Muscle layer of colon (tissue), 2 donors: Measurements from ENCODE around the gene DENND1A.
"Not testable (repeated sequence)": the region's sequence is repeated elsewhere in the genome, so short reads cannot be mapped to it uniquely, and the experiment has no call there.

Source experiments
- H3K27ac ChIP-seq: one replicate; pipeline ENCODE4 v1.7.0; 2013; ENCODE audit warnings: low read depth, mild to moderate bottlenecking, low read length, moderate library complexity
- H3K27me3 ChIP-seq, 2 donors: one replicate each; pipeline ENCODE4 v1.7.0; 2013; ENCODE audit warnings: low read length in 2 of 2, mild to moderate bottlenecking in 2 of 2; ENCODE audit not compliant: insufficient read depth in 2 of 2, control insufficient read depth in 1 of 2
- H3K36me3 ChIP-seq: one replicate; pipeline ENCODE4 v1.7.0; 2013; ENCODE audit warnings: mild to moderate bottlenecking, low read length; ENCODE audit not compliant: insufficient read depth
- H3K4me1 ChIP-seq: one replicate; pipeline ENCODE4 v1.7.0; 2013; ENCODE audit warnings: mild to moderate bottlenecking, low read length; ENCODE audit not compliant: insufficient read depth
- H3K4me3 ChIP-seq, 2 donors: one replicate each; pipeline ENCODE4 v1.7.0; 2013; ENCODE audit warnings: low read length in 2 of 2, low read depth in 1 of 2, mild to moderate bottlenecking in 1 of 2, moderate library complexity in 1 of 2
- H3K9ac ChIP-seq: one replicate; pipeline ENCODE4 v1.7.0; 2013; ENCODE audit warnings: low read length
- H3K9me3 ChIP-seq: one replicate; pipeline ENCODE4 v1.7.0; 2013; ENCODE audit warnings: mild to moderate bottlenecking, low read length
- donor health status: abdominal sarcoma.
- donor health status: Adenocarcinoma of cecum.

DENND1A gene

GRCh38 chr9:123639743-123640142 lies 290.2 kb downstream of the DENND1A start:
- H3K27ac ChIP-seq: no peak overlapping the region
- H3K4me3 ChIP-seq: no peak overlapping the region
- H3K36me3 ChIP-seq: no peaks in the 10 kb centered on the region
- no peaks in the 10 kb centered on the region for H3K9me3 ChIP-seq
- H3K9ac ChIP-seq: no peak overlapping the region
- peaks cover 6% of the 10 kb centered on the region for H3K4me1 ChIP-seq
- no peaks in the 10 kb centered on the region for H3K27me3 ChIP-seq

- Histone ChIP-seq H3K4me1 (peaks cover 6% of the 10 kb centered on the region), H3K27ac (no peak overlapping the region), H3K27me3 (no peaks in the 10 kb centered on the region), H3K36me3 (no peaks in the 10 kb centered on the region), H3K9me3 (no peaks in the 10 kb centered on the region), H3K4me3 (no peak overlapping the region), H3K9ac (no peak overlapping the region)
Observed at GRCh38 chr9:123637945-123638634, 291.8 kb downstream of the DENND1A start.

- H3K9ac ChIP-seq: no peak overlapping the region
- no peak overlapping the region for H3K27ac ChIP-seq
- H3K27me3 ChIP-seq: no peaks in the 10 kb centered on the region
- H3K36me3 ChIP-seq: no peaks in the 10 kb centered on the region
- H3K9me3 ChIP-seq: no peaks in the 10 kb centered on the region
- H3K4me3 ChIP-seq: no peak overlapping the region
- peaks cover 2% of the 10 kb centered on the region for H3K4me1 ChIP-seq
Observed at GRCh38 chr9:123637606-123637944, 292.4 kb downstream of the DENND1A start.

- not testable (repeated sequence) for H3K4me1 ChIP-seq
Observed at GRCh38 chr9:123636805-123637204, 293.1 kb downstream of the DENND1A start.

GRCh38 chr9:123631862-123632261 lies 298.1 kb downstream of the DENND1A start:
- Histone ChIP-seq H3K27ac (no peak overlapping the region), H3K36me3 (no peaks in the 10 kb centered on the region), H3K27me3 (no peaks in the 10 kb centered on the region), H3K9ac (no peak overlapping the region), H3K4me1 (no peaks in the 10 kb centered on the region), H3K4me3 (no peak overlapping the region), H3K9me3 (no peaks in the 10 kb centered on the region)

More at GRCh38 chr9:123636805-123637204, 293.1 kb downstream of the DENND1A start:
- not testable (repeated sequence) for H3K4me3 ChIP-seq, H3K9ac ChIP-seq, H3K36me3 ChIP-seq, H3K9me3 ChIP-seq, H3K27ac ChIP-seq, H3K27me3 ChIP-seq

- no peaks in the 10 kb centered on the region for H3K4me1 ChIP-seq
- H3K27ac ChIP-seq: no peak overlapping the region
- H3K9ac ChIP-seq: no peak overlapping the region
- H3K9me3 ChIP-seq: no peaks in the 10 kb centered on the region
- H3K4me3 ChIP-seq: no peak overlapping the region
- H3K27me3 ChIP-seq: no peaks in the 10 kb centered on the region
- H3K36me3 ChIP-seq: no peaks in the 10 kb centered on the region
Observed at GRCh38 chr9:123630233-123630632, 299.7 kb downstream of the DENND1A start.

- Histone ChIP-seq H3K9me3 (no peaks in the 10 kb centered on the region), H3K36me3 (no peaks in the 10 kb centered on the region), H3K4me1 (no peaks in the 10 kb centered on the region), H3K9ac (no peak overlapping the region), H3K27me3 (no peaks in the 10 kb centered on the region), H3K27ac (no peak overlapping the region), H3K4me3 (no peak overlapping the region)
Observed at GRCh38 chr9:123629531-123629930, 300.4 kb downstream of the DENND1A start.

- Histone ChIP-seq H3K27ac (no peak overlapping the region), H3K4me3 (no peak overlapping the region), H3K9me3 (no peaks in the 10 kb centered on the region), H3K4me1 (no peaks in the 10 kb centered on the region), H3K27me3 (no peaks in the 10 kb centered on the region), H3K36me3 (no peaks in the 10 kb centered on the region), H3K9ac (no peak overlapping the region)
Observed at GRCh38 chr9:123622711-123623241, 307.1 kb downstream of the DENND1A start.

- no peak overlapping the region for H3K9ac ChIP-seq
- H3K4me3 ChIP-seq: no peak overlapping the region
- H3K9me3 ChIP-seq: no peaks in the 10 kb centered on the region
- no peaks in the 10 kb centered on the region for H3K4me1 ChIP-seq
- no peak overlapping the region for H3K27ac ChIP-seq
- no peaks in the 10 kb centered on the region for H3K27me3 ChIP-seq
- H3K36me3 ChIP-seq: no peaks in the 10 kb centered on the region
Observed at GRCh38 chr9:123620239-123620638, 309.7 kb downstream of the DENND1A start.

GRCh38 chr9:123617952-123618678 lies 311.8 kb downstream of the DENND1A start:
- Histone ChIP-seq H3K4me1 (no peaks in the 10 kb centered on the region), H3K9me3 (no peaks in the 10 kb centered on the region), H3K9ac (no peak overlapping the region), H3K27me3 (no peaks in the 10 kb centered on the region), H3K36me3 (peaks cover under 1% of the 10 kb centered on the region), H3K4me3 (no peak overlapping the region), H3K27ac (no peak overlapping the region)

- Histone ChIP-seq H3K4me1 (no peaks in the 10 kb centered on the region), H3K27ac (no peak overlapping the region), H3K27me3 (no peaks in the 10 kb centered on the region), H3K9me3 (no peaks in the 10 kb centered on the region), H3K9ac (no peak overlapping the region), H3K4me3 (no peak overlapping the region), H3K36me3 (peaks cover 4% of the 10 kb centered on the region)
Observed at GRCh38 chr9:123617286-123617685, 312.6 kb downstream of the DENND1A start.

GRCh38 chr9:123616707-123617106 lies 313.2 kb downstream of the DENND1A start:
- Histone ChIP-seq H3K36me3 (peaks cover 4% of the 10 kb centered on the region), H3K9me3 (no peaks in the 10 kb centered on the region), H3K27ac (no peak overlapping the region), H3K9ac (no peak overlapping the region), H3K4me1 (no peaks in the 10 kb centered on the region), H3K4me3 (no peak overlapping the region), H3K27me3 (no peaks in the 10 kb centered on the region)
